IMR-90 (cell line): ENCODE data around the gene VPS39.

Experiments used
- BHLHE40 ChIP-seq: fragments of 150-350 bp; IDR thresholded peaks from 2 replicates; pipeline ENCODE4 v1.6.1; 2016; ENCODE audit warnings: mild to moderate bottlenecking, low read depth, low read length
- FOS ChIP-seq: fragments of 150-350 bp; IDR thresholded peaks from 2 replicates; pipeline ENCODE4 v1.6.1; 2016; ENCODE audit warnings: low read depth, low read length
- POLR2A ChIP-seq: IDR thresholded peaks from 2 replicates; pipeline ENCODE4 v1.6.1; 2012; ENCODE audit warnings: mild to moderate bottlenecking, low read depth, low read length
- RCOR1 ChIP-seq: IDR thresholded peaks from 2 replicates; pipeline ENCODE4 v1.6.1; 2012; ENCODE audit warnings: mild to moderate bottlenecking, low read length, improper control_type of control experiment; ENCODE audit not compliant: insufficient replicate concordance
- TF ChIP-seq, protein P1 (sequence below): fragments of 150-350 bp; IDR thresholded peaks from 2 replicates; pipeline ENCODE4 v1.6.1; 2017; ENCODE audit warnings: mild to moderate bottlenecking, antibody characterized with exemption, low read length, low read depth
- TF ChIP-seq, protein P2 (sequence below): fragments of 150-350 bp; IDR thresholded peaks from 2 replicates; pipeline ENCODE4 v1.6.1; 2016; ENCODE audit warnings: low read depth, mild to moderate bottlenecking, low read length, moderate library complexity, borderline replicate concordance
- TF ChIP-seq, protein P3 (sequence below): conservative IDR thresholded peaks from 2 replicates; pipeline ENCODE4 v1.5.1; 2012; ENCODE audit warnings: mild to moderate bottlenecking, low read depth, low read length, improper control_type of control experiment

DNA sequence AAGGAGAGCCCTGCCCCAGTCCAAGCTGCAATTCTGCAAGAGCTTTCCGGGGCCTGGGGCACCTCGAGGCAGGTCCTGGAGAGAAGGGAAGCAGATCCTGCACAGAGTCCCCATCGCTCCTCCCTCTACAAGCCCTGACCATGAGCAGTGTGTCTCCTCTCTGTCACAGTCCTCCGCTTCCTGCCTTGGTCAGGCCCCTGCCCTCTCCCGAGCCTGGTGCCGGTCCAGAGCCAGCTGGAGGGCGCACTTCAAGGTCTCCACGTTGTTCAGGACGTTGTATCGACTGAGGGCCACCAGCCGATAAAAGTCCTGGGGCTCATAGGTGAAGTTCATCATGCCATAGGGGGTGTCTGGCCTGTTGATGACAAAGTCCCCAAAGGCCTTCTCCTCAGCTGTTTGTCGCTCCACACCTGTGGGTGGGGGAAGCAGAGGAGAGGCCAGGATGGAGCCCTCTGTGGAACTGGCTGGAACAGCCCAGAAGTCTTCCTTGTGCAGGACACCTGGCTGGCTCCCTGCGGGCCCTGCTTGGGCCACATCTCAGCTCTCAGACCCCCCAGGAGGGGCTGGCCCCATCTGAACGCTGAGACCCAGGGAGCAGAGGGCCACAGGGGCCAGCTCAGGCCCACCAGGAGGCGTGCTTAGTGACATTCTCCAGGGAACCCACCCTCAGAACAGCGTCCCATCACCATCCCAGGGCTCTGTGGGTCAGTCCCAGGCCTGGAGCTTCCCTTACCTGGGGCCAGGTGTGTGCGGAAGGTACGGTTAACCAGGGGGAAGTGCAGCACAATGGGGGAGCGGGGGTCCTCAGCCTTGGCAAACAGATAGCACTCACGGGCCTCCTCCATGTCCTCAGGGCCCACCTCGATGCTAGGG is 66.1 kb downstream of the VPS39 start:
- TF ChIP-seq, protein P1, sequence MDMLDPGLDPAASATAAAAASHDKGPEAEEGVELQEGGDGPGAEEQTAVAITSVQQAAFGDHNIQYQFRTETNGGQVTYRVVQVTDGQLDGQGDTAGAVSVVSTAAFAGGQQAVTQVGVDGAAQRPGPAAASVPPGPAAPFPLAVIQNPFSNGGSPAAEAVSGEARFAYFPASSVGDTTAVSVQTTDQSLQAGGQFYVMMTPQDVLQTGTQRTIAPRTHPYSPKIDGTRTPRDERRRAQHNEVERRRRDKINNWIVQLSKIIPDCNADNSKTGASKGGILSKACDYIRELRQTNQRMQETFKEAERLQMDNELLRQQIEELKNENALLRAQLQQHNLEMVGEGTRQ: no peak
- TF ChIP-seq BHLHE40: no peak
- TF ChIP-seq RCOR1: no peak
- no peak for TF ChIP-seq FOS
- TF ChIP-seq POLR2A: no peak
- TF ChIP-seq, protein P2, sequence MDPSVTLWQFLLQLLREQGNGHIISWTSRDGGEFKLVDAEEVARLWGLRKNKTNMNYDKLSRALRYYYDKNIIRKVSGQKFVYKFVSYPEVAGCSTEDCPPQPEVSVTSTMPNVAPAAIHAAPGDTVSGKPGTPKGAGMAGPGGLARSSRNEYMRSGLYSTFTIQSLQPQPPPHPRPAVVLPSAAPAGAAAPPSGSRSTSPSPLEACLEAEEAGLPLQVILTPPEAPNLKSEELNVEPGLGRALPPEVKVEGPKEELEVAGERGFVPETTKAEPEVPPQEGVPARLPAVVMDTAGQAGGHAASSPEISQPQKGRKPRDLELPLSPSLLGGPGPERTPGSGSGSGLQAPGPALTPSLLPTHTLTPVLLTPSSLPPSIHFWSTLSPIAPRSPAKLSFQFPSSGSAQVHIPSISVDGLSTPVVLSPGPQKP: no peak
- TF ChIP-seq, protein P3, sequence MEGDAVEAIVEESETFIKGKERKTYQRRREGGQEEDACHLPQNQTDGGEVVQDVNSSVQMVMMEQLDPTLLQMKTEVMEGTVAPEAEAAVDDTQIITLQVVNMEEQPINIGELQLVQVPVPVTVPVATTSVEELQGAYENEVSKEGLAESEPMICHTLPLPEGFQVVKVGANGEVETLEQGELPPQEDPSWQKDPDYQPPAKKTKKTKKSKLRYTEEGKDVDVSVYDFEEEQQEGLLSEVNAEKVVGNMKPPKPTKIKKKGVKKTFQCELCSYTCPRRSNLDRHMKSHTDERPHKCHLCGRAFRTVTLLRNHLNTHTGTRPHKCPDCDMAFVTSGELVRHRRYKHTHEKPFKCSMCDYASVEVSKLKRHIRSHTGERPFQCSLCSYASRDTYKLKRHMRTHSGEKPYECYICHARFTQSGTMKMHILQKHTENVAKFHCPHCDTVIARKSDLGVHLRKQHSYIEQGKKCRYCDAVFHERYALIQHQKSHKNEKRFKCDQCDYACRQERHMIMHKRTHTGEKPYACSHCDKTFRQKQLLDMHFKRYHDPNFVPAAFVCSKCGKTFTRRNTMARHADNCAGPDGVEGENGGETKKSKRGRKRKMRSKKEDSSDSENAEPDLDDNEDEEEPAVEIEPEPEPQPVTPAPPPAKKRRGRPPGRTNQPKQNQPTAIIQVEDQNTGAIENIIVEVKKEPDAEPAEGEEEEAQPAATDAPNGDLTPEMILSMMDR: no peak
